CD1c-positive myeloid dendritic cell (primary cell): ENCODE data around the gene PFDN1.
A peak's percentile ranks its signal among the peaks of the same experiment; 100 is the strongest.

ENCODE experiments used
- DNase-seq: peaks from one replicate; pipeline ENCODE4 v3.0.0-alpha.2; 2016; ENCODE audit errors: extremely low spot score

The PFDN1 gene

DNA sequence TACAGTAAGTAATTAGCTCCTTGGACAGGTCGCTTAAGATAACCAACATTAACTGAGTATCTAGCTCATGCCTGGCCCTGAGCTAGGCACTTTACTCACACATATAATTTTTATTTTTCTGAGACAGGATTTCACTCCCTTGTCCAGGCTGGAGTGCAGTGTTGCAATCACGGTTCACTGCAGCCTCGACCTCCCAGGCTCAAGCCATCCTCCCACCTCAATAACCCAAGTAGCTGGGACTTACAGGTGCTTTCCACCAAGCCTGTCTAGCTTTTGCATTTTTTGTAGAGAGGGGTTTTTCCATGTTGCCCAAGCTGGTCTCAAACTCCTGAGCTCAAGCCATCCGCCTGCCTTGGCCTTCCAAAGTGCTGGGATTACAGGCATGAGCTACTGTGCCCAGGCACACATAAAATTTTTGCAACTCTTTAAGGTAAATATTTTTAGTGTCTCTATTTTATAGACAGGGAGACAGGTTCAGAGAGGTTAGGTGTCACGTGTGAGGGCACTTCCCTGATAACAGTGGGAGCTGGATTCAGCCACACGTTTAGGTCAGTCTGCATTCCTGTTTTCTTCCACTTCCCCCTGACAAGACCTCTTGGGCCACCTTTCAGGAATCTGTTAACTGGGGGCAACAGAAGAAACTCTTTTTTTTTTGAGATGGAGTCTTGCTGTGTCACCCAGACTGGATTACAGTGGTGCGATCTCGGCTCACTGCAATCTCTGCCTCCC lies 25.3 kb upstream of the PFDN1 start:
- DNase-seq: no peak

GRCh38 chr5:140327589-140327988 lies 24.7 kb upstream of the PFDN1 start:
- DNase-seq: no peak

- DNase-seq: no peak
Measured at GRCh38 chr5:140325486-140325885, 22.6 kb upstream of the PFDN1 start.

DNA sequence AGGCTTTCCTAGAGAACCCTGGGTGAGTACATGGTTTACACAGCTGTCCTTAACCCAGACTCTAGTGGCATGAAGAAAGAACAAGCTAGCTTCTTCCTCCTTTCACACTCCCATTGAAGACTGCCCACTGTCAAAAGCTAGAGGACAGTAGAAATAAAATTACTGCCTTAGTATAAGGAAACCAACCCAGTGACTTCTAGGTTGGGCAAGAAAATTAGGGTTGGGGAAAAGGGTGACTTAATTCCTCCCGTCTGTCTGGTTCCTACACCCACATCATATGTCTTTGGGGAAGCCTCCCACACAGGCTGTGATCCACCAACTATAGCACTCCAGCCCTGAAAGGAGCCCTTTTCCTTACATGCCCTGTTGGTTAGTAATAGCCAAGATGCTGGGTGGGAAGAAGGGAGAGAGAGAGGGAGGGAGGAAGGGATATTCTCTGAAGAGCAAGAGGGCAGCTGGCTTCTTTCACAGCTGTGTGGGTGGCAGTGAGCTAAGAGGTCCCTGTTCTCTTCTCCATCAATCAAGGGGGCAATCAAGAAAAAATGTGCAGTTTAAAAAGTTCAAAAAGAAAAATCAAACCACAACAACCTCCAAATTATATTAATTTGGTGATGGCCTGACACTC lies 21.8 kb upstream of the PFDN1 start:
- peak; percentile 94 for DNase-seq

GRCh38 chr5:140324041-140324600 lies 21.2 kb upstream of the PFDN1 start:
- DNase-seq: no peak

- DNase-seq: peak; percentile 72
Measured at GRCh38 chr5:140322751-140323731, 20.1 kb upstream of the PFDN1 start.

DNA sequence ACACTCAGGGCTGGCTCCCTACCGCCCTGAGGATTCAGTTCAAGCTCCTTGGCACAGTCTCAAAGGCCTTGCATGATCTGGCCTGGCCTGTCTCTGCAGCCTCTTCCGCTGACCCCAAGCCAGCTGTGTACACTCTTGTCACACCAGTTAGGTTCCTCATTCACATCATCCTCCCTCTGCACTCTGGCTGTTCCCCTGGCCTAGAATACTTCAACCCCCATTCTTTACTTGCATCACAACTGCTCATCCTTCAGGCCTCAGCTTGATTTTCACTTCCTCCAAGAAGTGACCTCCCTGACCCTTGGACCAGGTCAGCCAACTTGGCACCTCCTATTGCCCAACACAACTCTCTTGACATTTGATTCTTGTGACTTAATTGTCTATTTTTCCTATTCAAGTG lies 18.9 kb upstream of the PFDN1 start:
- peak; percentile 92 for DNase-seq

GRCh38 chr5:140319833-140320232 lies 16.9 kb upstream of the PFDN1 start:
- peak; percentile 82 for DNase-seq

DNA sequence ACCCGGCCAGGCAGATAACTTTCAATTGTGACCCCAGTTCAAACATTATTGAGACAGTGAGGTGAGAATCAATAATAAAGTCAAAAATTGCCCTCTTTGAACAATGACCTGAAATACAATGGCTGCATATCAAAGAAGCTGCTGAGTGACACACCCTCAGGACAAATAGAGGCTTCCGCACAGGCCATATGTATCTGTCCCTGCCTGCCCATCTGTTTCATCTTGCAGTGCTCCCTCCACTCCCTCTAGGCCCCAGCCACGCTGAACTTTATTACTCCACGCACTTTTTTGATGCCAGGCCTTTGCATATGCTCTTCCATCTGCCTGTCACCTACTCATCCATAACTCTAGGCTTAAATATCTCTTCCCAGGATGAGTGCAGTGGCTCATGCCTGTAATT lies 15.9 kb upstream of the PFDN1 start:
- no peak for DNase-seq

DNA sequence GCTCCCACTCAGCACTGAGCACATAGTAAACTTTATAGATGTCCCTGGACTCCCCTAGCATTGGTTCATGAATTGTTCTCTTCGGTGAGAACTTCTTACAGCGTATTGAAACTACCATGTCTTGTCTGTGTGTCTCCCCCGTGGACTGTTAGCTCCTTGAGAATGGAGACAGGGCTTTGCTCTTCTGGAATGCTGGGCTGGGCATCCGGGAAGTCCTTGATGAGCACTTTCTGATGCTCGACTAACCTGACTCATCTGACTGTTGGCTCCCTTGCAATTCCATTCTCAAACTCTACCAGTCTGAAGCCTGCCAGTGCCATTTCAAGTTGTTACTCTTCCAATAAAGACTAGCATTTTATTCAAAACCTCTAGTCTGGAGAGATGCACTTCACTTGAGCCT lies 15.0 kb upstream of the PFDN1 start:
- no peak for DNase-seq

DNA sequence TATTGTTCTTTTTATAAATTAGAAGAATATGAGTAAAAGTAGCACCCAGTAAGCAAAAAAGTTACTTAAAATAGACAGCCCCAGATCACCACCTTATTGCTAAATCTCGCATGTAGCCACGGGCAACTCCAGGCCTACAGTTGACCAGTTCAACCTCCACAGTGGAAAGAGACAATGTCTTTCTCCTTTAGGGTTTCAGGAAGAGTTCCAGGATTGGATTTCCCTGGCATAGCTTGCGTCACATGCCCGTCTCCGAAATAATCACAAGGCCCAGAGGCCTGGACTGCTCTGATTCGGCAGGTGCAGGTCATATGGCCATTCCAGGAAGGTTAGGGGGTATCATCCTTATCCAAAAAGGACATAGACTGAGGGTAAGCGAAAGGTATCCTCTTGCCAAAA lies 9.9 kb upstream of the PFDN1 start:
- DNase-seq: no peak

DNA sequence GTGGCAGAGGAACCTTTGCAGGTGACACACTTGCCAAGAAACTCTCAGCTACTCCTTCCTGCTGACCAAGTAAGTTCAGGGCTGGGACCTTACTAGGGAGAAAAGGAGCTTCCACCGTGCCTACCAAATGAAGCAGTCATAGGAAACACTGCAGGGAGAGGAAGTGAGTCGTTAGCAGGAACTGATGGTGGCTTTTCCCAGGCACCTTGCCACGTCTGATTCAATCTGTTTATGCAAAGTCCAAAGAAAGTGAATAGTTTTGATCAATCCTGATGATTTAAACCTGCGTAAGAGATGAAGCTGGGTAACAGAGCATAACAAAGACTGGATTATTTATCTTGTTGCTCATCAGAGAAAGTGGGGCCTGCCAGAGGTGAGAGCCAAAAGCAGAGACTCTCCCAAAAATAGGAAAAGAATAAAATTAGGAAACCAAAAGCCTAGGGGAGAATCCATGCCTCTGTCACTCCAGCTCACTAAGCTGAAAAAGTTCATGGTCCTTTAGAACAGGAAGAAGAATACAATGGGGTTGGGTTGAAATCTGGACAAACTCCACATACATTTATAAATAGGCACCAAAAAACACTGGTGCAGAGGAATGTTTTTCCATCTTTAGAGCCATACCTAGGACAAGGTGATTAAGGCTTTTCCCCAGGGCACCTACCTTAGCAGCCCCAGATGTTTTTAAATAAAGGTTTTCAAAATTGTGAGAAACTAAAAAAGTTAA lies 9.3 kb upstream of the PFDN1 start:
- DNase-seq: peak; percentile 62

- DNase-seq: no peak
Measured at GRCh38 chr5:140311011-140311467, 8.1 kb upstream of the PFDN1 start.

DNA sequence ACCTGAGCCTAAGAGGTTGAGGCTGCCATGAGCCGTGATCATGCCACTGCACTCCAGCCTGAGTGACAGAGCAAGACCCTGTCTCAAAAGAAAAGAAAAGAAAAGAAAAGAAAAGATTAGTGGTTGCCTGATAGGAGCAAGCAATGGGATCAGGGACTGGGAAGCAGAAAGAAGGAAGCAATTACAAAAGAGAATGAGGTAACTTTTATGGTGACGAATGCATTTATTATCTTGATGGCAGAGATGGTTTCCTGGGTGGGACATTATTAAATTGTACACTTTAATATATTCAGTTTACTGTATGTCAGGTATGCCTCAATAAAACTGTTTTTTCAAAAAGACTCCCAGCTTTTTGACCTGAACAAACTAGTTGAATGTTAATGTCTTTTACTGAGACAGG lies 7.5 kb upstream of the PFDN1 start:
- DNase-seq: no peak

DNA sequence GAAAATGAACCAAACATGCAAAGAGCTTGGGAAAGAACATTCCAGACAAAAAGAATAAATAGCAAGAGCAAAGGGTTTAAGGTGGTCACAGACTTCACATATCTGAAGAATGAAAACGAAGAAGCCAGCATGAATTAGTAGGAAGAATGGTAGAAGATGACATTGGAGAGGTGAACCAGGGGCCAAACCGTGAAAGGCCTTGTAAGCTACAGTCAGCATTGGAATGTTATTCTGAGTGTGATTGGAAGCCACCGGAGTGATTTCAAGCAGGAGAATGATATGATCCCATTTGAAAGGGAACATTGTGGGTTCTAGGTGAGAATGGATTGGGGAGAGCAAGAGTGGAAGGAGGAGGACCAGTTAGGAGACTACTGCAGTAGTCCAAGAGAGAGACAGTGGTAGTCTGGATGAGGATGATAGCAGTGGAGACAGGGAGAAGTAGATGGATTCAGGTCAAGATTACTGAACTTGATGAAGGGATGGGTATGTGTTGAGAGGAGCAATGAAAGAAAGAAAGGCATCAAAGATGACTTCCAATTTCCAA lies 6.9 kb upstream of the PFDN1 start:
- DNase-seq: no peak

DNA sequence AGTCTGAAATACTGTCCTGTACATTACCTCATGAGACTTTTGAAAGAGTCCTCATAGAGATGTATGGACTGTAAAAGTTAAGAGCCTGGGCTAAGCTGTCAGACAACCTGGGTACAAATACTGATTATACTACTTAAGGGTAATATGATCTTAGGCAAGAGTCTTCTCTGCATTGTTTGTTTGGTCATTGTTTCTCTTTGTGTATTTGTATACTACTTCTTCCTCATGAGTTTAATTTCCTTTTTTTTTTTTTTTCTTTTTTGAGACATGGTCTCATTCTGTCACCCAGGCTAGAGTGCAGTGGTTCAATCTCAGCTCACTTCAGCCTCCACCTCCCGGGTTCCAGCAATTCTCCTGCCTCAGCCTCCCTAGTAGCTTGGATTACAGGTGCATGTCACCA lies 2.6 kb upstream of the PFDN1 start:
- no peak for DNase-seq

GRCh38 chr5:140303966-140304365 lies 1.1 kb upstream of the PFDN1 start:
- peak; percentile 52 for DNase-seq

GRCh38 chr5:140301136-140301535 lies 1.8 kb downstream of the PFDN1 start:
- DNase-seq: no peak

DNA sequence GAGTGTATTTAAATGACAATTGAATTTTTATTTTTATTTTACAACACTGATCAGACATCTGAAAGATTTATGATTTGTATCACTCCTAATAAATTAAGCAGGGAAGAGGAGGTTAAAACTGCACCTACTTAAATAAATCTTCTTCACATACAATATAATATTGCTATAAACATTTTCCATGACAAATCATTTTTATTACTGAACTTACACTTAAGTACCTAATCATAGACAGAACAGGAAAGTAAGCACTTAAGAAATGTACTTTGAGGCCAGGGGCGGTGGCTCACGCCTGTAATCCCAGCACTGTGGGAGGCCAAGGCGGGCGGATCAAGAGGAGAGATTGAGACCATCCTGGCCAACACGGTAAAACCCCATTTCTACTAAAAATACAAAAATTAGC lies 3.8 kb downstream of the PFDN1 start:
- no peak for DNase-seq

GRCh38 chr5:140298183-140298601 lies 4.7 kb downstream of the PFDN1 start:
- no peak for DNase-seq

DNA sequence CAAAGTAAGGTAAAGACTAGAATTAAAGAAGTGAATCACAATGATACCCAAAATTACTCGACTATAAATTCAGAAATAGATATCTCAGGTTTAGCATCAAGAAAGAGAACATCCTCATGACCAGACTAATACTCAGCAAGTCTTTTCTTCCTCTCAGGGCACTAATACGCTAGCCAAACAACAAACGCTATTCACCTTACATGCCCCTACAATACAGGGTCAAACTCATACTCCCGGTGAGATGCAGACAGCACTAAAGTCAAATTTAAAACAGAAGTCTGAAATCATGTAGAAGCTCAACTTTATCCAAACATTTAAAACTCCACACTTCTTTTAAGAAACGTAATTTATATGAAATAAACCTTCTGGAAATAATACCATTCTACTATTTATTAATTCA lies 5.6 kb downstream of the PFDN1 start:
- no peak for DNase-seq
